ENCODE results near the gene WSCD1.

DNA sequence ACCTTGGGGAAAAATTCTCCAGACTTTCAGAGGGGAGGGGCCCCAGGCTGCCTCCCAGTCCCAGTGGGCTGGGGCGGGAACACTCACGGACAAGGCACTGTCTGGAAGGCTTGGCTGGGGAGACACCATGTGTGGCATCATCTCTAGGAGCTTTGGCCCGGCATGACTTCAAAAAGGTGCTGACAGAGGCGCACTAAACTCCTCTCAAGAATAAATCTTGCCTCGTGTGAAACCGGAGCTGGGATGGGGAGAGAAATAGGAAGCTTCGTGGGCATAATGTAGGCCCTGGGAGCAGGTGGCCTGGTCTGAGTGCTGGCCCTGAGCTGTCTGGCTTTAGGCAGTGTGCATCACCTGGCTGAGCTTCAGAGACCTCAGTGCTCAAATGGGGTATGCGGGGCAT, 5.7 kb downstream of the WSCD1 start:
- TF ChIP-seq POLR2A (IDR thresholded peaks at IDR 0.05), result no peak
- TF ChIP-seq CTCF (IDR thresholded peaks at IDR 0.05), result no peak
- TF ChIP-seq EP300 (IDR thresholded peaks at IDR 0.05), result no peak

Measured in ovary (tissue), 3 donors.